HL-60 (cell line): ENCODE results near the gene KIF22.

Experiments
- POLR2AphosphoS5 ChIP-seq: IDR thresholded peaks from 2 replicates; pipeline ENCODE4 v1.6.1; 2012; ENCODE audit warnings: low read depth
- TF ChIP-seq, protein P1 (sequence below): IDR thresholded peaks from one replicate; pipeline ENCODE4 v1.5.1; 2011; ENCODE audit warnings: low read length, control low read depth, inconsistent platforms; ENCODE audit not compliant: insufficient read depth
- TF ChIP-seq, protein P2 (sequence below): IDR thresholded peaks from 2 replicates; pipeline ENCODE4 v1.6.1; 2012; ENCODE audit warnings: low read depth; ENCODE audit not compliant: insufficient replicate concordance

DNA sequence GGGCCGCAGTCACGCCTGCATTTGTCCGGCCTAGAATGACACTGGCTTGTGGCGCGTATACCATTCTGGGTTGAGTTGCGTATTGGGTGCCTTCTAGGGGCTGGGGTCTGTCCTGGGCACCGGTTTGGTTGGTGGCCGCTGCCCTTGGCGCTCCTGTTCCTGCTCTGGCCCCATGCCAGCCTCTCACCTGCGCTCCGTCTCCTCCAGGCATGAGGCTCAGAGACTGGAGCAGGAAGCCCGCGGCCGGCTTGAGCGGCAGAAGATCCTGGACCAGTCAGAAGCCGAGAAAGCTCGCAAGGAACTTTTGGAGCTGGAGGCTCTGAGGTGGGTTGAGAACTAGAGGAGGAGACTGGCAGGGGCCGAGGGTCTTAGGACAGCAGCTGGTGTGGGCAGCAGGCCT is 55.1 kb downstream of the KIF22 start:
- TF ChIP-seq, protein P1, sequence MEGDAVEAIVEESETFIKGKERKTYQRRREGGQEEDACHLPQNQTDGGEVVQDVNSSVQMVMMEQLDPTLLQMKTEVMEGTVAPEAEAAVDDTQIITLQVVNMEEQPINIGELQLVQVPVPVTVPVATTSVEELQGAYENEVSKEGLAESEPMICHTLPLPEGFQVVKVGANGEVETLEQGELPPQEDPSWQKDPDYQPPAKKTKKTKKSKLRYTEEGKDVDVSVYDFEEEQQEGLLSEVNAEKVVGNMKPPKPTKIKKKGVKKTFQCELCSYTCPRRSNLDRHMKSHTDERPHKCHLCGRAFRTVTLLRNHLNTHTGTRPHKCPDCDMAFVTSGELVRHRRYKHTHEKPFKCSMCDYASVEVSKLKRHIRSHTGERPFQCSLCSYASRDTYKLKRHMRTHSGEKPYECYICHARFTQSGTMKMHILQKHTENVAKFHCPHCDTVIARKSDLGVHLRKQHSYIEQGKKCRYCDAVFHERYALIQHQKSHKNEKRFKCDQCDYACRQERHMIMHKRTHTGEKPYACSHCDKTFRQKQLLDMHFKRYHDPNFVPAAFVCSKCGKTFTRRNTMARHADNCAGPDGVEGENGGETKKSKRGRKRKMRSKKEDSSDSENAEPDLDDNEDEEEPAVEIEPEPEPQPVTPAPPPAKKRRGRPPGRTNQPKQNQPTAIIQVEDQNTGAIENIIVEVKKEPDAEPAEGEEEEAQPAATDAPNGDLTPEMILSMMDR: no peak
- TF ChIP-seq, protein P2, sequence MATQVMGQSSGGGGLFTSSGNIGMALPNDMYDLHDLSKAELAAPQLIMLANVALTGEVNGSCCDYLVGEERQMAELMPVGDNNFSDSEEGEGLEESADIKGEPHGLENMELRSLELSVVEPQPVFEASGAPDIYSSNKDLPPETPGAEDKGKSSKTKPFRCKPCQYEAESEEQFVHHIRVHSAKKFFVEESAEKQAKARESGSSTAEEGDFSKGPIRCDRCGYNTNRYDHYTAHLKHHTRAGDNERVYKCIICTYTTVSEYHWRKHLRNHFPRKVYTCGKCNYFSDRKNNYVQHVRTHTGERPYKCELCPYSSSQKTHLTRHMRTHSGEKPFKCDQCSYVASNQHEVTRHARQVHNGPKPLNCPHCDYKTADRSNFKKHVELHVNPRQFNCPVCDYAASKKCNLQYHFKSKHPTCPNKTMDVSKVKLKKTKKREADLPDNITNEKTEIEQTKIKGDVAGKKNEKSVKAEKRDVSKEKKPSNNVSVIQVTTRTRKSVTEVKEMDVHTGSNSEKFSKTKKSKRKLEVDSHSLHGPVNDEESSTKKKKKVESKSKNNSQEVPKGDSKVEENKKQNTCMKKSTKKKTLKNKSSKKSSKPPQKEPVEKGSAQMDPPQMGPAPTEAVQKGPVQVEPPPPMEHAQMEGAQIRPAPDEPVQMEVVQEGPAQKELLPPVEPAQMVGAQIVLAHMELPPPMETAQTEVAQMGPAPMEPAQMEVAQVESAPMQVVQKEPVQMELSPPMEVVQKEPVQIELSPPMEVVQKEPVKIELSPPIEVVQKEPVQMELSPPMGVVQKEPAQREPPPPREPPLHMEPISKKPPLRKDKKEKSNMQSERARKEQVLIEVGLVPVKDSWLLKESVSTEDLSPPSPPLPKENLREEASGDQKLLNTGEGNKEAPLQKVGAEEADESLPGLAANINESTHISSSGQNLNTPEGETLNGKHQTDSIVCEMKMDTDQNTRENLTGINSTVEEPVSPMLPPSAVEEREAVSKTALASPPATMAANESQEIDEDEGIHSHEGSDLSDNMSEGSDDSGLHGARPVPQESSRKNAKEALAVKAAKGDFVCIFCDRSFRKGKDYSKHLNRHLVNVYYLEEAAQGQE: no peak
- TF ChIP-seq POLR2AphosphoS5: no peak
